RWPE2 (cell line): ENCODE results near the gene TSGA10.

Experiments
- ATAC-seq: fragments of 200-7000 bp; cut with Tn5 transposase; 3 replicates; pipeline ENCODE4 v1.9.1; 2021; ENCODE audit warnings: low read depth
- DNase-seq: peaks from one replicate; pipeline ENCODE4 v3.0.0-alpha.2; 2020; ENCODE audit warnings: low spot score
- H3K27ac ChIP-seq: fragments of 450-650 bp; 2 replicates; pipeline ENCODE4 v1.5.1; 2017; ENCODE audit warnings: mild to moderate bottlenecking; ENCODE audit not compliant: poor library complexity, severe bottlenecking
- H3K27me3 ChIP-seq: fragments of 250-450 bp; sonication (Bioruptor Pico); 2 replicates; pipeline ENCODE4 v1.5.1; 2021; ENCODE audit warnings: mild to moderate bottlenecking, moderate library complexity; ENCODE audit not compliant: insufficient read depth, poor library complexity, severe bottlenecking
- H3K36me3 ChIP-seq: fragments of 250-450 bp; sonication (Bioruptor Pico); 2 replicates; pipeline ENCODE4 v1.5.1; 2020; ENCODE audit warnings: low read depth, mild to moderate bottlenecking, moderate library complexity
- H3K4me1 ChIP-seq: fragments of 250-450 bp; sonication (Bioruptor Pico); 2 replicates; pipeline ENCODE4 v1.5.1; 2021; ENCODE audit warnings: mild to moderate bottlenecking, moderate library complexity; ENCODE audit not compliant: insufficient read depth, poor library complexity, severe bottlenecking
- H3K4me3 ChIP-seq: fragments of 250-450 bp; sonication (Bioruptor Pico); 2 replicates; pipeline ENCODE4 v1.5.1; 2021; ENCODE audit warnings: mild to moderate bottlenecking, moderate library complexity; ENCODE audit not compliant: severe bottlenecking
- H3K9me3 ChIP-seq: fragments of 250-450 bp; sonication (Bioruptor Pico); 2 replicates; pipeline ENCODE4 v1.5.1; 2021; ENCODE audit warnings: mild to moderate bottlenecking, moderate library complexity; ENCODE audit not compliant: severe bottlenecking
- CTCF ChIP-seq: fragments of 450-650 bp; IDR thresholded peaks from one replicate; pipeline ENCODE4 v1.5.1; 2017; ENCODE audit warnings: mild to moderate bottlenecking, moderate library complexity; ENCODE audit not compliant: poor library complexity, severe bottlenecking

Gene TSGA10

GRCh38 chr2:99096728-99097127 lies 58.0 kb downstream of the TSGA10 start:
- Histone ChIP-seq H3K4me3 (no peak overlapping the region), H3K36me3 (no peaks in the 10 kb centered on the region), H3K27me3 (no peaks in the 10 kb centered on the region), H3K9me3 (no peaks in the 10 kb centered on the region), H3K27ac (no peak overlapping the region), H3K4me1 (no peaks in the 10 kb centered on the region)
- DNase-seq: no peak
- no peak for TF ChIP-seq CTCF
- ATAC-seq: no peak

- ATAC-seq: no peak
- H3K9me3 ChIP-seq: no peaks in the 10 kb centered on the region
- H3K36me3 ChIP-seq: no peaks in the 10 kb centered on the region
- TF ChIP-seq CTCF: no peak
- H3K4me1 ChIP-seq: no peaks in the 10 kb centered on the region
- no peak for DNase-seq
- H3K4me3 ChIP-seq: no peak overlapping the region
- H3K27ac ChIP-seq: no peak overlapping the region
- no peaks in the 10 kb centered on the region for H3K27me3 ChIP-seq
Measured at GRCh38 chr2:99088017-99088416, 66.7 kb downstream of the TSGA10 start.

GRCh38 chr2:99086385-99086784 lies 68.4 kb downstream of the TSGA10 start:
- DNase-seq: no peak
- Histone ChIP-seq H3K9me3 (no peaks in the 10 kb centered on the region), H3K27ac (no peak overlapping the region), H3K4me3 (no peak overlapping the region), H3K27me3 (no peaks in the 10 kb centered on the region), H3K4me1 (no peaks in the 10 kb centered on the region), H3K36me3 (no peaks in the 10 kb centered on the region)
- no peak for ATAC-seq
- no peak for TF ChIP-seq CTCF

GRCh38 chr2:99085421-99085820 lies 69.3 kb downstream of the TSGA10 start:
- DNase-seq (no peak), ATAC-seq (no peak)
- no peaks in the 10 kb centered on the region for H3K4me1 ChIP-seq

More at GRCh38 chr2:99085421-99085820, 69.3 kb downstream of the TSGA10 start:
- no peak overlapping the region for H3K4me3 ChIP-seq
- no peaks in the 10 kb centered on the region for H3K9me3 ChIP-seq
- peak; percentile 58 for TF ChIP-seq CTCF
- no peaks in the 10 kb centered on the region for H3K27me3 ChIP-seq
- no peak overlapping the region for H3K27ac ChIP-seq
- H3K36me3 ChIP-seq: no peaks in the 10 kb centered on the region
